ENCODE measurements around the gene TCEA3.

TCEA3 gene

DNA sequence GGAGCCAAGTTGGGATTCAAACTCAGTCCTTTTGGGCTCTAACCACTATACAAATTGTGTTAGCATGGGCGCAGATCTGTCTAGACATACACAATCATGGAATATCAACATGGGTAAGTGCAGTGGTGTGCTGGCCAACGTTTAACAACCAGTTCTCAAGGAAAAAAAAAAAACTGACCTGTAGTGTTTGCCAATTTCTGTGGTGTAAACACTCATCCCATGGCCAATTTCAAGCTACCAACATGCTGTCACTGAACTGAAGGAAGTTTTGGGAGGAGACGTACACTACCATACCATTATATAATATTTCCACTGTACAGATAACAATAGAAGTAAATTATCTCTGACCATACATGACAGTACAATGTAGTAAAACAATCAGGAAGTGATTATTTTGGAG, 3.2 kb downstream of the TCEA3 start:
- no peak for DNase-seq (ENCODE audit: low read depth)

DNA sequence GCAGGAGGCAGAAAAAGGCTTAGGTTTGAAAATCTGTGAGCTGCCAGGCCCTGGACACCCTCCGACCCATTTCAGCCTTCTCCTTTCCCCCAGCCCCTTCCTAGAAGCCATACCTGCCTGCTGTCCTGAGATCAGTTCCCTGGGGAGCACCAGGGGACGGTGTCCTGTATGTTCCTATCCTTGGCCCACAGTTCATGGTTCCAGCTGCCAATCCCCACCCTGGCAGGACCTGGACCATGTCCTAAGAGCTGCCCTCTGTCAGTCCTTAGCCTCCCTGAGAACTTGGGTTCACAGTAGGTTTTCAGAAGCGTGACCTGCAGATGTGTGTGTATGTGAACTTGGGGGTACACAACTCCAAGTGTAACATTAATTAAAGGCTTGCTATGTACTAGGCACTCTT, 3.8 kb downstream of the TCEA3 start:
- no peak for DNase-seq (ENCODE audit: low read depth)

DNA sequence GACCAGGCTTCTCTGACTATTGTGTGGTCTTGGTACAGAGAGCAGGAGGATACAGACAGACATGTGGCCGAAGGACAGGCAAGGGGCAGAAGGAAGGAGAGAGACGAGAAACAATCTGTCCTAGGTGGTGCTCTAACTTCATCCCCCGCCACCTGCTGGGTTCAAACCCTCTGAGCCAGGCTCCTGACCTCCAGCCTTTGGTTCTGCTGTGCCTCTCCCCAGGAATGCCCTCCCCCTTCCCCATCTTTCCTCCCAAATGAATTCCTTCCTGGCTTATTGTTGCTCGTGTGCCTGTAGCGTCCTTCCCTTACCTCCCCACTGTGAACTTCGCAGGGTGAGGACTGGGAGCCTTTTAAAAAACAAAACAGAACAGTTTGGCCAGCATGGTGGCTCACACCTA, 5.4 kb downstream of the TCEA3 start:
- no peak for DNase-seq (ENCODE audit: low read depth)

DNA sequence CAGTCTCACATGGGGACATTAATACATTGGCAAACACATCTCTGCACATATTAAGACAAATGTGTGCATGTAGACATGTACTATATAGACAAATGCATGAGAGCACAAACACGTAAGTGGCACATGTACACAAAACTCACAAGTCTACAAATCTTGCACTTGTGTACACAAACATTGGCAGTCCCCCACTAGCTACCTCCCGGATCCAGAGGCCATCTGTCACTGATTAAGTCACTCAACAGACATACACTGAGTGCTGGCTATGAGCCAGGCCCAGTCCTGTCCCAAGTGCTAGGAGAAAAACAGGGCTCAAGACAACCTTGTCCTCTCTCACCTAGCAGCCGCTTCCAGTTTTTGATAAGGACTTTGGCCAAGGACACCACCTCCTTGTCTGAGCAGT, 7.0 kb downstream of the TCEA3 start:
- DNase-seq (ENCODE audit: low read depth): no peak

DNA sequence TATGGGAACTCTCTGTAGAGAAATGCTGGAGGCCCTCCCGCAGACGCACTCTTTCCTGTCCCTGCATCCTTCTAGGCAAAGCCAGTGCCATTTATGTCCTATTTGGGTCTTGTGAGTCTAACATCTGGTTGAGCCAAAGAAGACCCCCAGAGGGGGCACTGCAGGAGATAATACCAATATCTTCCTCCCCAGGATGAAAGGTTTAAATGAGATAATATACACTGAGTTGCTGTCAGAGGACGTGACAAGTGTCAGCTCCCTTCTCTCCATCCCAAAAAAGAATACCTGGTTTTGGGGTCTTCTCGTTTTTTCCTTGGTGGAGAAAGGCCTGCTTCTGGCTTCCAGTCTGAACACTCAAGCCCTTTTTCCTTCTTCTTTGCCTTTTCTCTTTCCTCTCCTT, 7.6 kb downstream of the TCEA3 start:
- no peak for DNase-seq (ENCODE audit: low read depth)

DNA sequence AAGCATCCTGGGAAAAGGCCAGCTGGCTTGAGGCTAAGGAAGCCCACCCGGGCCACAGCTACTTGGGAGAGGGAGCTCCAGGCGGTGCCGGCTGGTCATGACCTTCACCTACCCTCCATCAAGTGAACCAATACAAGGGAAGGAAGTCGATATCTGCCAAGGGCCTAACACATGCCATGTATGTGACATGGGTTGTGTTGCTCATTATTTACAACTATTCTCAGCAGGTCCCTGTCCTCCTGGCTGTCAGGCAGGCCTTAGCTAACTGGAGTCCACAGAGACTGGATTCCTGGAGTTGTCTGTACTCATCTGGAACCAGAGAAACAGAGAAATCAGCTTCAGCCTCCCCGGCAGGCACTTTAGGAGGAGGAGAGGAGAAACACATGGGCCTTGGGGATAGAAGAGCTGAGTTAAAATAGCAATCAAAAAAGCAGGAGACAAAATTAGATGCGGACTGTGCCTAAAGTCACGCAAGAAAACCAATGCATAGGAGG, 15.7 kb downstream of the TCEA3 start:
- no peak for DNase-seq (ENCODE audit: low read depth)

DNA sequence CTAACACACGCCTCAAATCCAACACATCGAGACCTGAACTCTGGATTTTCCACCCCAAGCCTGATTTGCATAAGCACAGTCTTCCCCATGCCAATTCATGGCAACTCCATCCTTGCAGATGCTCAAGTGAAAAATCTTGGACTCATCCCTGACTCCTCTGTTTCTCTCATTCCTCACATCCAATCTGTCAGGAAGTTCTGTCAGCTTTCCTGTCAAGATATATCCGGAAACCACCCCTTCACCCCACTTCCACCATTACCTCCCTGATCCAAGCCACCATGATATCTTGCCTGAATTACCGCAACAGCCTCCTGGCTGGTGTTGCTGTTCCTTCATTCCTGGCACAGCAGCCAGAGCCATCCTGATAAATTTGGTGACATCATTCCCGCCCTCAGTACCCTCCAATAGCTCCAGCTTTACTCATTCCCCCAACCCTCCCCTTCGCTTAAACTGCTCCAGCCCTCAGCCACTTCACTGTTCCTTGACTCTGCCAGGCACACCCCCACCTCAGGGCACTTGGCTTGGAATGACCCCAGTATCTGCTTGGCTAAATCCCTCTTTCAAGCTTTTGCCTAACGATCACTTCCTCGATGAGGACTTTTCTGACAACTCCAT, 17.4 kb downstream of the TCEA3 start:
- DNase-seq (ENCODE audit: low read depth): no peak

DNA sequence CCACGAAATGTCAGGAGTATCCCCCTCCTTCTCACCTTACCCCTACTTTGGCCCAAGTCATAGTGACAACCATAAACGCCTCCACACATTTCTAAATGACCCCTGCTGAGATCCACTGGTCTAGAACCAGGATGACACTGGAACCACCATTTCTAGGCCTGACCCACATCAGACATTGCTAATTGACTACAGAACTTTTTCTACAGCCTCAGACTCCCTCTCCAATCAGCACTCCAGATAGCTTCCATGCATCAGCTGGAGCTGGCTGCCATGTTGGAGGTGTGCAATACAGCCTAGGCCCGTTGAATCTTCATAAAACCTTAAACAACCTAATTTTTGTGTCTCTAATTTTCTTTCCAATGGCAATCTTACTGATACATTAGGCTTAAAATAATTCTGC, 18.6 kb downstream of the TCEA3 start:
- DNase-seq (ENCODE audit: low read depth): no peak

DNA sequence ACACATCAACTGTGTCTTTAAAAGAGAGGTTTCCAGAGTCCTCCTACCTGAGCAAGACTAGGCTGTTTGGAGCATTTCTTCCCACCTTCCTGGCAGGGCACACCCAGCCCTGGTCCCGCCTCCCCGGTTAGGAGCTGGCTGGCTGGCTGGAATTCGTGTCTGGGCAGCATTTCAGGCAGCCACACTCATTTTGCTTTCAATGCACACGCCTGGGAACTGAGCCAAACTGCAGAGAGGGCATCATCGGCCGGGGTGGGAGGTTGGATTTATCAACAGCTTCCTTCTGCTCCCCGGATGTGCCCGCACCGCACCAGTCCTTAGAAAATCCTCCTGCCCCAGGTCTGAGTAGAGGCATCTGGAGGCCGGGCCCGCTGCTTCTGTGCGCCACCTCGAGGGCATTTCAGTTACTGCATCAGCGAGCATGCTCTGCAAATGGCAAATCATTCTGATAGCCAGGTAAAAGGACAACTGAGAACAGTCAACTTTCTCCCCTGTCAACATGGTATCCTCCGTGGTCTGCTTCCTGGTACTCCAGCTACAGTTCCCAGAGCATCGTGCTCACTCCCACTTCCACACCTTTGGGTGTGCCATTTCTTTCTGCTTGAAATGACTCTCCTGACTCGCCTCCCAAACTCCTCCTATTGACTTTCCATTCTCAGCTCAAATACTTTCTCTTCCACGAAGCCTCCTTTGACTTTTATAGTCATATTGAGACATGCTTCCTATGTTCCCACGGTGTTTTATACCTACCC, 20.6 kb downstream of the TCEA3 start:
- DNase-seq (ENCODE audit: low read depth): peak; percentile 80

DNA sequence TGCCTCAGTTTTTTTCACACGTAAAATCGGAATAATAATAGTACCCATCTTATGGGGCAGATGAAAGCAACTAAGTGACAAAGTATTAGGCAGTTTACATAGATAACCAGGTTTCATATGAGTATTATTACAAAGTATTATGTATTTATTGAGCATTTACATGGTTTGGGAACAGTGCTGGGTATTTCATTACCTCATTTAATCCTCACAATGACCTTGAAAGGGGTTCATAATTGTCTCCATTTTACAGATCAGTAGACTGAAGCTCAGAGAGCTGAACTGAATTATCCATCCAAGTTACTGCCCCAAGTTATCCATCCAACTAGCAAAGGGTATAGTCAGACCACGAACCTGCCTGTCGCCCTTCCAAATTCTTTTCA, 21.2 kb downstream of the TCEA3 start:
- DNase-seq (ENCODE audit: low read depth): no peak

DNA sequence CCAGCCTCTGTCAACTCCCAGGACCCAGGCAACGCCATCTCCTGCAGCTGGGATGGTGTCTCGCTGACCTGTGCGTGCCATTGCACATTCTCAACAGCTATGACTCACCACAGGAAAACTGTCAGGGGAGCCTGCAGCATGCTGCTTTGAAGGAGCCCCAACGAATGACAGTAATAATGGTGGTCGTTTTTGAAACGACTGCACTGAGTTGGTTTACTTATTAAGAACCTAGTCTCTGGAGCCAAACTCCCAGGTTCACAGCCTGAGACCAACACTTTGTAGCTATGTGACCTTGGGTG, 21.6 kb downstream of the TCEA3 start:
- no peak for DNase-seq (ENCODE audit: low read depth)

DNA sequence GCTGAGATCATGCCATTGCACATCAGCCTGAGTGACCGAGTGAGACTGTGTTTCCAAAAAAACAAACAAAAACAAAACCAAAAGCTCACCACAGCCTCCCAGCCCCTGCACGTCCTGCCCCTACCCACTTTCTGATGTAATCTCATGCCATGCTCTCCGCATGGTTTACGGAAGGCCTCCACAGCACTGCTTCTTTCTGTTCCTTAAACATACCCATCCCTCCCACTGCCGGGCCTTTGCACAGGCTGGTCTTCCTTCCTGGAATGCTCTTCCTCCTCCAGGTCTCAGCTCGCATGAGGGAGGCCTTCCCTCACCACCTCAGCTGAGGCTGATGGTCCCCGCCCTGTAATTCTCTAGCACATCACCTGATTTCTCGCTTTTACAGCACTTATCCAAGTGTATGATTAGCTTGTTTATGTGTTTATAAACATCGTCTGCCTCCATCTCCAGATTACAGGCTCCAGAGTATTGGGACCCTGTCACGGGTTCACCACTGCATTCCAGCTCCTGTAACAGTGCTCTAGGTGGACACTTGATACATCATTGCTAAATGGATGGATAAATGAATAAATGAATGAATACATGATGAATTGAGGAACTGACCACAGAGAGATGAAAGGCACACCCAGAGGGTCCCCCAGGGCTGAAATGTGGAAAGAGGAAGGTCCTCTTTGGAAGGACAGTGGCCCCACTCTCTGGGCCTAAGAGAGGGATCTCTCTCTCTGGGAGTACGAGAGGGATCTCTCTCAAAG, 22.1 kb downstream of the TCEA3 start:
- no peak for DNase-seq (ENCODE audit: low read depth)

DNA sequence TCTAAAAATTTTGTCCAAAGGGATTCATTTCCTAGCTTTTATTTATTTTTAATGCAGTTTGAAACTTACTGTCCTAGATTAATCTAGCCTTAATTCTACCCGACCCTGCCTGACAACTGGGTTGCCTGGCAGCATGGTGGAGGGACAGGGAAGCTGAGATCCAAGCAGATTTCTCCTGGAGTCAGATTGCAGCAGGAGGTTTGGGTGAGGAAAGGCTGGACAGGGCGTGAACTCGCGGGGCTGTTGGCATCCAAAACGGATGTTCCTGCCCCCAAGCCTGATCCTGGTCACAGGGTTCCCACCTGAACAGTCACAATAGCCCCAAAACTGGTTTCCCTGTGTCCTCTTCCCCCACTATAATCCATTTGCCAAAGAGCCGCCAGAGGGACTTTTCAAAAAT, 23.2 kb downstream of the TCEA3 start:
- no peak for DNase-seq (ENCODE audit: low read depth)

DNA sequence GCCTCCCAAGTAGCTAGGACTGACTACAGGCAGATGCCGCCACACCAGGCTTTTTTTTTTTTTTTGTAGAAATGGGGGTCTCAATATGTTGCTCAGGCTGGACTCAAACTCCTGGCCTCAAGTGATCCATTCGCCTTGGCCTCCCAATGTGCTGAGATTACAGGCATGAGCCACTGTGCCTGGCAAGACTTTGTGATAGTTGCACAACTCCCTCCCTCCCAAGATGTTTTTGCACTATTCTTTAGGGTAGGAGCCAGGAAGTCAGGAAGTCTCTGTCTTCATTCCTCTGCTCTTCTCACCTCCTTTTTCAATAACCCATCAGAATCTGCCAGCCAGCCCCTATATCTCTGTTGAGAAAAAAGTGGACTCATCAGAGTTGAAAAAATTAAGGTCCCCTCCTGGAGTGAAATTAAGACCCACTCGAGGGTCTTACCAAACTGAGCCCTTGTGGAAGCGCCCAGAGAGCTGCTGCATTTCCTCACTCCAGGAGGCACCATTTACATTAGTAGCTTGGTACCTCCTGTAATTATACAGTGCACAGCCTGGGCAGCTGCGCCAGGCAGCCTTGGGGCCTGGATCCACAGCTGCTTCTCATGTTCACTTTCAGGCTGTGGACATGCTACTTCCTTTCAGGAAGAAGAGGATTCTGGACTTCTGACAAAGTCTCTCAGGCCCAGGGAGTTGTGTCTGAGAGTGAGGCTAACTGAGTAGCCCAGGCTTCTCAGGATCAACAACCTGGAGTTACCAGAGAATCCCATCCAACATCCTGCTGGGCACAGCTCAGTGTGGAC, 24.0 kb downstream of the TCEA3 start:
- no peak for DNase-seq (ENCODE audit: low read depth)

DNA sequence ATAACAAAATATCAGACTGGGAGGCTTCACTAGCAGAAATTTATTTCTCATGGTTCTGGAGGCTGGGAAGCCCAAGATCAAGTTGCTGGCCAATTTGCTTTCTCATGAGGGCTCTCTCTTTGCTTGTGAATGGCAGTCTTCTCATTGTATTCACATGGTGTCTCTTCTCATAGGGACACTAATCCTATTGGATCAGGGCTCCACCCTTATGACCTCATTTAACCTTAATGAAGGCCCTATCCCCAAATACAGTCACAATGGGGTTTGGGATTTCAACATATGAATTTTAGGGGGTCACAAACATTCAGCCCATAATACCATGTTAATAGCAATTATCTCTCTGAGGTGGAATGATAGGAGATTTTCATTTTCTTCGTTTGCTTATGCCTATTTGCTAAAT, 25.3 kb downstream of the TCEA3 start:
- no peak for DNase-seq (ENCODE audit: low read depth)

DNA sequence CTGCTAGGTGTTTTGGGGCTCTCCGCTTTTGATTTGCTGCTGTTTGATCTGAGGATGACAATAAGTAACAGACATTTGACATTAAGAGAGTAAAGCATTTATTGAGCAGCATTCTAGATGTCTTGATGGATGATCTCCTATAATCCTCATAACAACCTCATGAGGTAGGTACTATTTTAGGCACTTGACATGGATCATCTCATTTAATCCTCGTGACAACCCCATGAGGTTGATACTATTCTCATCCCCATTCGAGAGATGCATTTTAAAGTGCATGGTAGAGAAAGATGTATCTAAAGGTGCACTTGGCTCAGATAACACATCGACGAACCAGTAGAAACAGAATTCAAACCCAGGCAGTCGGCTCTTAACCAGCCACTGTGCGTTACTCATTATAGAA, 26.6 kb downstream of the TCEA3 start:
- no peak for DNase-seq (ENCODE audit: low read depth)

DNA sequence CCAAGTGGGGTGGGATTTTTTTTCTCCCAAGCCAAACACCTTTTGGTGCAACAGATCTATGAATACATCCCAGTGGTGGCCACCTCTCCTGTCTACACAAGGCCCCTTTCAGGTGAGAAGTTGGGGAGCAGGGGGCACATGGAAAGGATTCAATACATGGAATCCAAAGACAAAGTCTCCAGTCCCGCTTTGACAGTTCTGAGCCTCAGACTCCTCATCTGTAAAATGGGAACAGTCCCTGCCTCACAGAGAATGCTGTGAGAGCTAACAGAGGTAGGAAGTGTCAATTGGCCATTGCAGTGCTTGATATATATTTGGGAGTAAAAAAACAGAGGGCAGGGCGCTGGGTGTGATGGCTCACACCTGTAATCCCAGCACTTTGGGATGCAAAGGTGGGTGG, 28.2 kb downstream of the TCEA3 start:
- no peak for DNase-seq (ENCODE audit: low read depth)

DNA sequence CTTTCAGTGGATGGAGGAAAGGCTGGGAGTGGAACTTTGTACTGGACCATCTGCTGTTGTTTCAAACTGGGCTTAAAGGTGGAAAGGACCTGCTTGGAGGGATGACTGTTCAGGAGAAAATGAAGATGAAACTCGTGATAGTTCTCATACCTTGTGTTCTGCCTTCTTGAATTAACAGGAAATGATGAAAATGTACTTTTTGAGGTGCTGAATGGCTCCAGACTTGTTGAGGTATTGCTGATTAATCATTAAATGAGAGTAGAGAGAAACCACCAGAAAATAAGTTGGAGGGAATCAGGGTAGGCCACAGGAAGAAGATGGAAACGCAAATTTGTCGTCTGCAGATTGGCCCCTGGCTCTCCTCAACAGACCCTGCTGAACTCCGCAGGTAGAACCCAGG, 28.7 kb downstream of the TCEA3 start:
- no peak for DNase-seq (ENCODE audit: low read depth)

DNA sequence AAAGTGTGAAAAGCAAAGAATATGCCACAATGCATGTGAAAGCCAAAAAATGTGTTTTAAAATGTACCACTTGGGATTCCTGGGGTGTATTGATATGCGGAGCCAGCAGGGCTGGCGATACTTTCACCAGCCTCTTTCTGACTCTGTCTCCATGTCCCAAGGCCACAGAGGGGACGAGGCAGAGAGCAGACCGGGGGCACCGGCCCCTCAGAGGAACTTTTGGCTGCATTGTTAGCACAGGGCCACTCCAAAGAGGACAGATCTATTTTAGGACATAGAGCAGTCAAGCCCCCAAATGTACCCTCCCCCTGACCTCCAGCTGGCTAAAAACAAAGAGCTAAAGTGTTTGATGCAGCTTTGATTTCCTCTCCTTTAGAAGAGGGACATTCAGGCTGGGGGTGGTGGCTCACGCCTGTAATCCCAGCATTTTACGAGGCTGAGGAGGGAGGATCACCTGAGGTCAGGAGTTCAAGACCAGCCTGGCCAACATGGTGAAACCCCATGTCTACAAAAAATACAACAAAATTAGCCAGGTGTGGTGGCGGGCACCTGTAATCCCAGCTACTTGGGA, 29.3 kb downstream of the TCEA3 start:
- no peak for DNase-seq (ENCODE audit: low read depth)

DNA sequence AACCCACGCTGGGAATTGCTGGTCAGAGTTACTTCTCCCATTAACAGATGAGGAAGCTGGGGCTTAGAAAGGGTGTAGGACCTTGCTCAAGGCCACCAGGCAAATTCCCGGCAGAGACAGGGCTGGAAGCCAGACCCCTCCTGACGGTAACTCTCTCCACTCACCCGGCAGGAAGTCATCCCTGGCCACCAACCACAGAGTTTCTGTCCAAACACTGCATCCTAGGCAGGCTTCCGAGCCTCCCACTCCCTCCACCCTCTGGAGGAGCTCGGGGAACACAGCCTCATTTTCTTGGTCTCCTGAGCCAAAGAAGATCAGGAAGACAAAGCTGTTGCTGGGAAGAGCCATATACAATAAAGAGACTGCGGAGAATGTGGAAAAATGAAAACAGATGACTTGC, 29.9 kb downstream of the TCEA3 start:
- no peak for DNase-seq (ENCODE audit: low read depth)

DNA sequence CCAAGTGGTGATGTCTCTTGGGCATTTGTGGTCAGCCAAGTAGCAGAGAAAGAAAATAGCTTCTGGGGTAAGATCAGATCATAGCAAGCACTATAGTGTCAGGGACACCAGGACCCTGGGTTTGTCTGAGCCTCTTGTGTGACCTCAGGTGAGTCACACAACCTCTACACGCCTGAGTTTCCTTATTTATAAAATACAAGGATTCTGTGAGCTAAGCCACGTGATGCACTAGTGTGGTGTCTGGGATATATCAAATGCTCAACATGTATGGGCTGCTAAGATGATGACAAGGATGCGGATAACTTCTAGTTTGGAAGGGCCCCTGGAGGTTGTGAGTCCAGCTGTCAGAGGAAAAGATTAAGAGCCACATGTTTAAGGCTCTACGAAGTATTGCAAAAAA, 30.4 kb downstream of the TCEA3 start:
- DNase-seq (ENCODE audit: low read depth): no peak

DNA sequence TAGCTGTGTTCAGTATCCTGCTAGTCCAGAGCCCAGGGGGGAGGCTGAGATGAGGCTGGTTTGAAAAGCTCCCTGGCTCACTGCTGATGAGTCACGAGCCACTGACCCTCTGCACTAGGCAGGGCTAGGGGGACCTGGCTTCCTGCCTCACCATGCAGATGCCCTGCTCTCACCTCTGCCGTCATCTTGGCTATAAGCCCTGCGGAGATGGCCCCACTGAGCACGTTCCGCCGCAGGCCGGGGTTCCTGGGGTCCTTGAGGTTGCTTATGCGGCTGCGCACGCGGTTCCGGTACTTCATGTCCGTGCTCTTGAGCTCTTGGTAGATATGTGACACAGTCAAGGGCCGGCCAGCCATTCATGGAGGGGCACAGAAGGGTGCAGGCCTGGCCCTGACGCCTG, 30.8 kb downstream of the TCEA3 start:
- no peak for DNase-seq (ENCODE audit: low read depth)
